HL-60 (cell line): ENCODE measurements around the gene TLL1.

Experiments used
- DNase-seq, 2 experiments: peaks; one replicate each; pipeline ENCODE4 v3.0.0-alpha.2; 2010 to 2020; ENCODE audit warnings: low read depth in 1 of 2, low spot score in 1 of 2
- H3K27ac ChIP-seq: fragments of 250-450 bp; sonication (Bioruptor Pico); replicated peaks from 2 replicates; pipeline ENCODE4 v1.5.1; 2020; ENCODE audit warnings: mild to moderate bottlenecking, moderate library complexity
- H3K27me3 ChIP-seq: fragments of 250-450 bp; sonication (Bioruptor Pico); 2 replicates; pipeline ENCODE4 v1.5.1; 2021; ENCODE audit warnings: mild to moderate bottlenecking, moderate library complexity; ENCODE audit not compliant: insufficient read depth, poor library complexity, severe bottlenecking
- H3K4me3 ChIP-seq: replicated peaks from 2 replicates; pipeline ENCODE4 v1.5.1; 2011; ENCODE audit warnings: mild to moderate bottlenecking, control low read depth, low read length; ENCODE audit not compliant: insufficient read depth
- CTCF ChIP-seq: IDR thresholded peaks from one replicate; pipeline ENCODE4 v1.5.1; 2011; ENCODE audit warnings: low read length, control low read depth, inconsistent platforms; ENCODE audit not compliant: insufficient read depth
- GABPA ChIP-seq: IDR thresholded peaks from 2 replicates; pipeline ENCODE4 v1.6.1; 2012; ENCODE audit warnings: low read depth
- POLR2AphosphoS5 ChIP-seq: IDR thresholded peaks from 2 replicates; pipeline ENCODE4 v1.6.1; 2012; ENCODE audit warnings: low read depth
- REST ChIP-seq: IDR thresholded peaks from 2 replicates; pipeline ENCODE4 v1.6.1; 2012; ENCODE audit warnings: low read depth; ENCODE audit not compliant: insufficient replicate concordance
- SPI1 ChIP-seq: IDR thresholded peaks from 2 replicates; pipeline ENCODE4 v1.6.1; 2012; ENCODE audit warnings: low read depth, mild to moderate bottlenecking, borderline replicate concordance

The TLL1 gene

GRCh38 chr4:166003811-166004210 lies 130.8 kb downstream of the TLL1 start:
- H3K4me3 ChIP-seq, result no peak overlapping the region
- DNase-seq, result no peak
- TF ChIP-seq REST (no peak), SPI1 (no peak), GABPA (no peak), POLR2AphosphoS5 (no peak), CTCF (no peak)
- no peaks in the 10 kb centered on the region for H3K27me3 ChIP-seq
- no peak overlapping the region for H3K27ac ChIP-seq

GRCh38 chr4:166006217-166006616 lies 133.2 kb downstream of the TLL1 start:
- TF ChIP-seq SPI1, result no peak
- H3K27ac ChIP-seq, result no peak overlapping the region
- no peak overlapping the region for H3K4me3 ChIP-seq
- no peak for DNase-seq
- H3K27me3 ChIP-seq, result no peaks in the 10 kb centered on the region

GRCh38 chr4:166008510-166008909 lies 135.5 kb downstream of the TLL1 start:
- H3K27me3 ChIP-seq, result no peaks in the 10 kb centered on the region
- H3K27ac ChIP-seq, result no peak overlapping the region
- no peak overlapping the region for H3K4me3 ChIP-seq
- DNase-seq, result no peak
- TF ChIP-seq CTCF, result no peak
- TF ChIP-seq REST, result no peak
- TF ChIP-seq GABPA, result no peak
- TF ChIP-seq SPI1, result no peak
- TF ChIP-seq POLR2AphosphoS5, result no peak

DNA sequence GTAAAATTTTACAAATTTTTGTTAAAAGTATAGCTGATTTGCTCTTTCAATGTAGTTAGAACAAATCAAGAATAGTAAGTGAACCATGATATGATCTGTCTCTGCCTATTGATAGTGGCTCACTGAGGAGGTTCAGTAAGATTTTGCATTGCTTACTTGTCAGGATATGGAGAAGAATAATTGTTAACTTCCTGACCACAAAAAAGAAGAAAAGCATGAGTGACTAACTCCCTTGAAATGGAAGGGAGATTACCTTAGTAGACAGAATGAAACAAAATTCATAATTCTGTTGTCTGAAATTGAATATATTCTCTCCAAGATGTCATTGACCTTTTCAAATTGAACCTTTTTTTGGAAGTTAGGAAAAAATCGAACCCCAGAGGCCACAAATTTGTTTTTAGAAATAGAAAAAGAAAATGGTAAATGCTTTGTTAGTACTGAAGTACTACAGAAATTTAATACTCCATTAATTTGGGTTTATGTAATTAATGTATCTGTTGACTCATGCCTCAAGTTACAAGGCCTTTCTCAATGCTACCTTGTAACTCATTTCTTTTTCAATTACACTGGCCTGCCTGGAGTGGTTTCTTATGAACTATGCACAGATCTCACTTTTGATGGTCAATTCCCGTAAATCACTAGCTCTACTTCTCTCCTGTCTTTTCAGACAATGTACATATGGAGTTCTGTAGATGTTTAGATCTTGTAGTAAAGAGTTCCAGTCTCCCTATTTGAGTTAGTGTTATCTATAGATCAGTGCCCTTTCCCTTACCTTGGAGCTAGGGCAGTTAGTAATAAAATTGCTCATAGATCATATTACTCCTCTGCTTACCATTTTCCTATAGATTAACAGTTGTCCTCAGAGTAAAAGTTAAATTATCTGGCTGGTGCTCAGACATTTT lies 139.3 kb downstream of the TLL1 start:
- no peak for DNase-seq
- no peak overlapping the region for H3K4me3 ChIP-seq
- no peak overlapping the region for H3K27ac ChIP-seq
- TF ChIP-seq REST (no peak), GABPA (no peak), POLR2AphosphoS5 (no peak), CTCF (no peak), SPI1 (no peak)
- H3K27me3 ChIP-seq, result no peaks in the 10 kb centered on the region
